Spleen (tissue), 7 donors: ENCODE data around the gene ARMC10.

Experiments used
- POLR2AphosphoS5 ChIP-seq, 3 donors: sonication (generic); formaldehyde crosslinking; IDR thresholded peaks; one replicate each; pipeline ENCODE4 v1.5.1; 2017; ENCODE audit warnings: antibody characterized with exemption in 3 of 3
- TF ChIP-seq, protein P1 (sequence below), 11 experiments: fragments of 200-600 bp in 7 of 11; fragments of 450-650 bp in 4 of 11; sonication (generic) in 4 of 11; IDR thresholded peaks in 8 of 11; conservative IDR thresholded peaks in 3 of 11; 1 replicate in 7 of 11; 2 replicates in 4 of 11; pipeline versions ENCODE4 v1.4.0 to v1.8.0; 2016 to 2021; ENCODE audit warnings: antibody characterized with exemption in 11 of 11, inconsistent platforms in 4 of 11, mild to moderate bottlenecking in 1 of 11
- donor health status: DM: no; HTN: no; CAD: no; lungs with moderate emphysema.
- donor health status: DM: no; HTN: no; CAD: no.
- donor health status: DM: no; HTN: no; CAD: no.

DNA sequence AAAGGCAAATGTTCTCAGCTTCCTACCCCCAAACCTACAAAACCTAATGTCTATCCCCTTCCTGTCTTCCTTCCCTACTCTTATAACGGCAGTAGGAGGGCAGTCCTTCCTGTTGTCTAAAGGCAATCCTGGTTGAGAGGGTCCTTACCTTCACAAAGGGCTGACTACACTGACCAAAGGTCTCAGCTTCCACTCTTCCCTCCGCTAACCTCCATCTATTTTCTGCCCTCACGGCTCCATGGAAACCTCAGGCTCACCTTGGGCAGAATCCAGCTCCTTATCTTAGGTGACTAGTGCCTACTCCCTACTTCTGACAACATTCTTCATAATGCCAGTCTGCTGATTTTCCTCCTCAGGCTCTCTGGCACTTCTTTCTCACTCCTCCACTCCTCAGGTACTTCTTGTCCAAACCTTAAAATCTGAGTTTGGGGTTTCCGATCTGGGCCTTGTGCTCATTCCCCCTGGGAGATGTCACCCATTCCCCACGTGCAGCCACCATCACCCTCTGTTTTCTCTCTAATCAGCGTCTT is 886 bp upstream of the ARMC10 start:
- TF ChIP-seq, protein P1, sequence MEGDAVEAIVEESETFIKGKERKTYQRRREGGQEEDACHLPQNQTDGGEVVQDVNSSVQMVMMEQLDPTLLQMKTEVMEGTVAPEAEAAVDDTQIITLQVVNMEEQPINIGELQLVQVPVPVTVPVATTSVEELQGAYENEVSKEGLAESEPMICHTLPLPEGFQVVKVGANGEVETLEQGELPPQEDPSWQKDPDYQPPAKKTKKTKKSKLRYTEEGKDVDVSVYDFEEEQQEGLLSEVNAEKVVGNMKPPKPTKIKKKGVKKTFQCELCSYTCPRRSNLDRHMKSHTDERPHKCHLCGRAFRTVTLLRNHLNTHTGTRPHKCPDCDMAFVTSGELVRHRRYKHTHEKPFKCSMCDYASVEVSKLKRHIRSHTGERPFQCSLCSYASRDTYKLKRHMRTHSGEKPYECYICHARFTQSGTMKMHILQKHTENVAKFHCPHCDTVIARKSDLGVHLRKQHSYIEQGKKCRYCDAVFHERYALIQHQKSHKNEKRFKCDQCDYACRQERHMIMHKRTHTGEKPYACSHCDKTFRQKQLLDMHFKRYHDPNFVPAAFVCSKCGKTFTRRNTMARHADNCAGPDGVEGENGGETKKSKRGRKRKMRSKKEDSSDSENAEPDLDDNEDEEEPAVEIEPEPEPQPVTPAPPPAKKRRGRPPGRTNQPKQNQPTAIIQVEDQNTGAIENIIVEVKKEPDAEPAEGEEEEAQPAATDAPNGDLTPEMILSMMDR (IDR thresholded peaks at IDR 0.05 in 8 of 11, conservative IDR thresholded peaks at IDR 0.05 in 3 of 11): no peak
- no peak for TF ChIP-seq POLR2AphosphoS5 (IDR thresholded peaks at IDR 0.05)
